Adrenal gland (tissue), 12 donors: ENCODE measurements around the gene MACROD2. TPM values are rescaled to one million over a fixed set of nuclear protein-coding genes. Genes with fewer than 3 reads are reported as not detected.

Experiments used
- DNase-seq, 7 donors: peaks; one replicate each; pipeline ENCODE4 v3.0.0-alpha.2; 2019 to 2020
- H3K27ac ChIP-seq, 5 donors: fragments of 200-600 bp; sonication (generic) in 4 of 5; 1 replicate in 3 of 5; 2 replicates in 2 of 5; pipeline versions ENCODE4 v1.5.1 to v1.8.0; 2016 to 2020; ENCODE audit warnings: mild to moderate bottlenecking in 1 of 5
- H3K27me3 ChIP-seq: fragments of 200-600 bp; 2 replicates; pipeline ENCODE4 v1.8.0; 2021
- H3K36me3 ChIP-seq, 2 donors: fragments of 200-600 bp; replicated peaks in 1 of 2; 1 replicate in 1 of 2; 2 replicates in 1 of 2; pipeline versions ENCODE4 v1.5.1 to v1.8.0; 2018 to 2022
- H3K4me1 ChIP-seq, 2 donors: fragments of 200-600 bp; replicated peaks in 1 of 2; 1 replicate in 1 of 2; 2 replicates in 1 of 2; pipeline versions ENCODE4 v1.5.1 to v1.8.0; 2018 to 2021
- H3K4me3 ChIP-seq, 4 donors: fragments of 200-600 bp; sonication (generic) in 3 of 4; one replicate each; pipeline ENCODE4 v1.5.1; 2016 to 2018
- H3K9me3 ChIP-seq, 3 donors: fragments of 200-600 bp; sonication (generic) in 1 of 3; replicated peaks in 1 of 3; 1 replicate in 2 of 3; 2 replicates in 1 of 3; pipeline versions ENCODE4 v1.5.1 to v1.8.0; 2016 to 2021
- POLR2A ChIP-seq, 2 donors: fragments of 450-650 bp; IDR thresholded peaks; one replicate each; pipeline ENCODE4 v1.6.1; 2017; ENCODE audit warnings: antibody characterized with exemption in 2 of 2, mild to moderate bottlenecking in 2 of 2, moderate library complexity in 1 of 2
- WGBS, 4 donors: extraction: QIAGEN DNeasy Blood & Tissue Kit in 2 of 4; methylation state at CpG; one replicate each; pipeline versions ENCODE4 v1.1.5 to v1.1.7; 2013 to 2017; 5-methylcytosine and 5-hydroxymethylcytosine counted together
- intact Hi-C, 2 donors: fragments of 100-400 bp; cut with DNase I; formaldehyde crosslinking; loops; one replicate each; pipeline versions ENCODE4 v1.14.1 to v1.15.0; 2022 to 2023
- polyA plus RNA-seq, 3 donors: library from polyadenylated mRNA; stranded (reverse); fragments of 200-250 nt in 2 of 3; fragments of 350-450 nt in 1 of 3; fragmentation: Illumina TruSeq in 1 of 3; extraction: RNeasy Lipid Tissue Mini Kit (QIAGEN cat#74804) in 1 of 3; gene quantifications; one replicate each; pipeline ENCODE4 v1.2.3, GENCODE V29; 2013 to 2014
- total RNA-seq, 9 donors: library from RNA; depleted of rRNA in 4 of 9; stranded (reverse); fragments of >200 nt in 4 of 9; fragments of 120-200 nt in 1 of 9; fragmentation: NEBNext Ultra II Directional in 1 of 9; extraction: Animal tissue kit (Norgen Biotek cat#: 25700) in 1 of 9; gene quantifications; one replicate each; pipeline versions ENCODE4 v1.1.0 to v1.2.4, GENCODE V29; 2013 to 2023
- TF ChIP-seq, protein P1 (sequence below), 6 experiments: fragments of 450-650 bp in 4 of 6; fragments of 200-600 bp in 2 of 6; sonication (generic) in 1 of 6; IDR thresholded peaks; 1 replicate in 5 of 6; 2 replicates in 1 of 6; pipeline versions ENCODE4 v1.5.1 to v1.8.0; 2016 to 2021; ENCODE audit warnings: antibody characterized with exemption in 6 of 6, mild to moderate bottlenecking in 2 of 6, moderate library complexity in 1 of 6
- donor health status: healthy with polysubstance abuse.
- donor health status: Bipolar disorder and iron deficiency.
- donor health status: DM: yes; HTN: yes; CAD: no.
- donor health status: DM: no; HTN: no; CAD: no.
- donor health status: DM: no; HTN: no; CAD: no.
- donor health status: DM: yes; HTN: yes; CAD: no.

MACROD2 gene
- total and polyA plus RNA-seq, 12 donors, result 1.1 to 21.2 (median 6.4) TPM

DNA sequence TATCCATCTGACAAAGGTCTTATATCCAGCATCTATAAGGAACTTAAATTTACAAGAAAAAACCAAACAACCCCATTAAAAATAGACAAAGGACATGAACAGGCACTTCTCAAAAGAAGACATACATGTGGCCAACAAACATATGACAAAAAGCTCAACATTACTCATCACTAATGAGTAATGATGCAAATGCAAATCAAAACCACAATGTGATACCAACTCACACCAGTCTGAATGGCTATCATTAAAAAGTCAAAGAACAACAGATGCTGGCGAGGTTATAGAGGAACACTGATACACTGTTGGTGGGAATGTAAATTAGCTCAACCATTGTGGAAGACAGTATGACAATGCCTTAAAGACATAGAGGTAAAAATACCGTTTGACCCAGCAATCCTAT, 13.9 kb downstream of the MACROD2 start:
- intact Hi-C loops, result no loop called here
- no peaks in the 10 kb centered on the region for H3K27me3 ChIP-seq
- H3K36me3 ChIP-seq, result no peaks in the 10 kb centered on the region
- no peak overlapping the region for H3K27ac ChIP-seq
- 81 to 90% (median 83%) methylated on average over 2 of the region's 2 CpGs for WGBS, 4 donors
- no peak for DNase-seq
- no peak for TF ChIP-seq POLR2A (IDR thresholded peaks at IDR 0.05)
- TF ChIP-seq, protein P1, sequence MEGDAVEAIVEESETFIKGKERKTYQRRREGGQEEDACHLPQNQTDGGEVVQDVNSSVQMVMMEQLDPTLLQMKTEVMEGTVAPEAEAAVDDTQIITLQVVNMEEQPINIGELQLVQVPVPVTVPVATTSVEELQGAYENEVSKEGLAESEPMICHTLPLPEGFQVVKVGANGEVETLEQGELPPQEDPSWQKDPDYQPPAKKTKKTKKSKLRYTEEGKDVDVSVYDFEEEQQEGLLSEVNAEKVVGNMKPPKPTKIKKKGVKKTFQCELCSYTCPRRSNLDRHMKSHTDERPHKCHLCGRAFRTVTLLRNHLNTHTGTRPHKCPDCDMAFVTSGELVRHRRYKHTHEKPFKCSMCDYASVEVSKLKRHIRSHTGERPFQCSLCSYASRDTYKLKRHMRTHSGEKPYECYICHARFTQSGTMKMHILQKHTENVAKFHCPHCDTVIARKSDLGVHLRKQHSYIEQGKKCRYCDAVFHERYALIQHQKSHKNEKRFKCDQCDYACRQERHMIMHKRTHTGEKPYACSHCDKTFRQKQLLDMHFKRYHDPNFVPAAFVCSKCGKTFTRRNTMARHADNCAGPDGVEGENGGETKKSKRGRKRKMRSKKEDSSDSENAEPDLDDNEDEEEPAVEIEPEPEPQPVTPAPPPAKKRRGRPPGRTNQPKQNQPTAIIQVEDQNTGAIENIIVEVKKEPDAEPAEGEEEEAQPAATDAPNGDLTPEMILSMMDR (IDR thresholded peaks at IDR 0.05), result no peak
- H3K4me3 ChIP-seq, result no peak overlapping the region
- no peaks in the 10 kb centered on the region for H3K9me3 ChIP-seq
- H3K4me1 ChIP-seq, result no peaks in the 10 kb centered on the region

DNA sequence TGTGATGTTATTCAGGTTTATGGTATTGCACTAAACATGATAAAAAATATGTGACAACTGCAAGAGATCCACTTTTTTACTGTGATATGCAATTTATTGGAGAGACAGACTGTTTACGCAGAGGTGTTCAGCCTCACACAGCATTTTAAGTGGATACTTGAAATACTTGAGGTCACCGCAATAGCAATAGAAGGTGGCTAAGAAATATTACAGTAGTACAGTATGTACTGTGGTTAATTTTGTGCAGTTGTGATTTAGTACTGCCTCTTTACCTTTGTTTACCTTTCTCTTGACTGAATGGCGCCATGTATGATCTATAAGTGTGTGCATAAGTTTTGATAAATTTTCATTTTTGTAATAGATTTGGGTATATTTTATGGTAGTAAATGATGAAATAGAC, 17.4 kb downstream of the MACROD2 start:
- WGBS, 4 donors, result 96 to 99% (median 98%) methylated on average over 3 of the region's 3 CpGs
- DNase-seq, result no peak
- Histone ChIP-seq H3K4me3 (no peak overlapping the region), H3K27ac (no peak overlapping the region), H3K36me3 (no peaks in the 10 kb centered on the region), H3K4me1 (no peaks in the 10 kb centered on the region), H3K27me3 (no peaks in the 10 kb centered on the region), H3K9me3 (peaks cover 0 to 8% (median 0%) of the 10 kb centered on the region in 3 donors)
- intact Hi-C loops, result no loop called here
- TF ChIP-seq, protein P1 (IDR thresholded peaks at IDR 0.05), result no peak
- no peak for TF ChIP-seq POLR2A (IDR thresholded peaks at IDR 0.05)

DNA sequence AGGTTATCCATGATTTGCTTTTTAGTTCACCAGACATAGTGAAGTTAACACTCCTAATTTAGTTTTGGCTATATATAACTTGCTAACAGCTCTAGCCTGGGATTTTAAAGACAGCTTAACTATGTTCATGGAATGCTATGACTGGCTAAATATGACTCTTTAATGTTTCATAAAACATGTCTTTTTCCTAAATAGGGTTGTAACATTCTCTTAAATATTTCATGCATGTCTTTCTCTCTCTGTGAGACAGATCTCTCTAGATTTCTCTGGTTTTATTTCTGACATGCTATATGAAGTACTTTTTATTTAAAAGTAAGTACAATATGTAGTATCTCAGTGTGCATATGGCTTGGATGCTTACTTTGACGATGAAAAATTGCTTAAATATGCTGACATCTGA, 35.7 kb downstream of the MACROD2 start:
- H3K27me3 ChIP-seq, result no peaks in the 10 kb centered on the region
- H3K9me3 ChIP-seq, result no peaks in the 10 kb centered on the region
- TF ChIP-seq, protein P1 (IDR thresholded peaks at IDR 0.05), result no peak
- TF ChIP-seq POLR2A (IDR thresholded peaks at IDR 0.05), result no peak
- intact Hi-C loops, result no loop called here
- H3K27ac ChIP-seq, result no peak overlapping the region
- H3K36me3 ChIP-seq, result no peaks in the 10 kb centered on the region
- no peak for DNase-seq
- H3K4me3 ChIP-seq, result no peak overlapping the region
- 91 to 95% (median 94%) methylated on average over 1 of the region's 1 CpG for WGBS, 4 donors
- H3K4me1 ChIP-seq, result no peaks in the 10 kb centered on the region

- intact Hi-C loops, result no loop called here
- no peaks in the 10 kb centered on the region for H3K36me3 ChIP-seq
- no peak overlapping the region for H3K27ac ChIP-seq
- H3K4me1 ChIP-seq, result no peaks in the 10 kb centered on the region
- H3K27me3 ChIP-seq, result no peaks in the 10 kb centered on the region
- no peaks in the 10 kb centered on the region for H3K9me3 ChIP-seq
- WGBS, 4 donors, result 88 to 97% (median 91%) methylated on average over 1 of the region's 1 CpG
- no peak for DNase-seq
- H3K4me3 ChIP-seq, result no peak overlapping the region
- TF ChIP-seq POLR2A (IDR thresholded peaks at IDR 0.05), result no peak
- TF ChIP-seq, protein P1 (IDR thresholded peaks at IDR 0.05), result no peak
These were observed 38.0 kb downstream of the MACROD2 start for GRCh38 chr20:14033310-14033709.
